GM23338 (cell line): ENCODE measurements around the gene TBC1D5. TPM values are rescaled to one million over a fixed set of nuclear protein-coding genes. Genes with fewer than 3 reads are reported as not detected.
"Not testable (repeated sequence)": the region's sequence is repeated elsewhere in the genome, so short reads cannot be mapped to it uniquely, and the experiment has no call there.

Source experiments
- ATAC-seq: fragments of 200-7000 bp; cut with Tn5 transposase; 3 replicates; pipeline ENCODE4 v1.9.1; 2020
- DNase-seq: peaks from one replicate; pipeline ENCODE4 v3.0.0-alpha.2; 2015; ENCODE audit warnings: low spot score
- H2AFZ ChIP-seq: fragments of 200-600 bp; sonication (generic); 2 replicates; pipeline ENCODE4 v1.8.0; 2016; ENCODE audit warnings: antibody characterized with exemption, mild to moderate bottlenecking, moderate library complexity
- H3F3A ChIP-seq: fragments of 200-600 bp; sonication (generic); replicated peaks from 2 replicates; pipeline ENCODE4 v1.8.0; 2017; ENCODE audit warnings: antibody characterized with exemption, mixed run types, low read depth
- H3K27ac ChIP-seq: fragments of 200-600 bp; sonication (generic); 2 replicates; pipeline ENCODE4 v1.6.1; 2016; ENCODE audit warnings: low read depth
- H3K27me3 ChIP-seq: fragments of 200-600 bp; sonication (generic); 2 replicates; pipeline ENCODE4 v1.8.0; 2016; ENCODE audit warnings: mild to moderate bottlenecking, mixed run types, moderate library complexity; ENCODE audit not compliant: insufficient read depth
- H3K36me3 ChIP-seq: fragments of 200-600 bp; sonication (generic); 2 replicates; pipeline ENCODE4 v1.8.0; 2016; ENCODE audit warnings: mild to moderate bottlenecking; ENCODE audit not compliant: insufficient read depth
- H3K4me1 ChIP-seq: fragments of 200-600 bp; sonication (generic); 2 replicates; pipeline ENCODE4 v1.8.0; 2016; ENCODE audit warnings: mild to moderate bottlenecking, moderate library complexity; ENCODE audit not compliant: insufficient read depth
- H3K4me2 ChIP-seq: fragments of 200-600 bp; sonication (generic); 2 replicates; pipeline ENCODE4 v1.7.1; 2017; ENCODE audit warnings: mixed run types
- H3K4me3 ChIP-seq: fragments of 200-600 bp; sonication (generic); 2 replicates; pipeline ENCODE4 v1.6.1; 2016; ENCODE audit warnings: mixed run types
- H3K79me2 ChIP-seq: fragments of 200-600 bp; sonication (generic); replicated peaks from 2 replicates; pipeline ENCODE4 v1.8.0; 2017; ENCODE audit warnings: mild to moderate bottlenecking; ENCODE audit not compliant: insufficient read depth
- H3K9me2 ChIP-seq: fragments of 200-600 bp; sonication (generic); 2 replicates; pipeline ENCODE4 v1.8.0; 2017; ENCODE audit not compliant: insufficient read depth
- H4K20me1 ChIP-seq: fragments of 200-600 bp; sonication (generic); replicated peaks from 2 replicates; pipeline ENCODE4 v1.8.0; 2017; ENCODE audit warnings: mild to moderate bottlenecking; ENCODE audit not compliant: insufficient read depth
- H3K27ac Mint-ChIP-seq: 2 replicates; pipeline ENCODE4 v1.8.0; 2020; ENCODE audit warnings: inconsistent platforms, mild to moderate bottlenecking, moderate library complexity, mixed read lengths
- H3K27me3 Mint-ChIP-seq: 3 replicates; pipeline ENCODE4 v1.8.0; 2022; ENCODE audit warnings: low read depth, mild to moderate bottlenecking, moderate library complexity, mixed read lengths, inconsistent platforms; ENCODE audit not compliant: insufficient read depth, poor library complexity
- H3K36me3 Mint-ChIP-seq: 3 replicates; pipeline ENCODE4 v1.8.0; 2021; ENCODE audit warnings: low read depth, mild to moderate bottlenecking, inconsistent platforms, moderate library complexity, mixed read lengths
- H3K4me1 Mint-ChIP-seq: 3 replicates; pipeline ENCODE4 v1.8.0; 2020; ENCODE audit warnings: mild to moderate bottlenecking, inconsistent platforms, mixed read lengths
- H3K4me3 Mint-ChIP-seq: 3 replicates; pipeline ENCODE4 v1.8.0; 2021; ENCODE audit warnings: moderate library complexity, mild to moderate bottlenecking, inconsistent platforms, mixed read lengths
- H3K9me3 Mint-ChIP-seq: 3 replicates; pipeline ENCODE4 v1.8.0; 2020; ENCODE audit warnings: moderate library complexity, mild to moderate bottlenecking, inconsistent platforms, mixed read lengths
- CREB1 ChIP-seq: fragments of 250-450 bp; sonication (Bioruptor Pico); IDR thresholded peaks from 2 replicates; pipeline ENCODE4 v1.5.0; 2020; ENCODE audit warnings: low read depth, mild to moderate bottlenecking, moderate library complexity
- JUNB ChIP-seq: IDR thresholded peaks from one replicate; pipeline ENCODE4 v1.6.1; 2016; ENCODE audit warnings: antibody characterized with exemption; ENCODE audit not compliant: unreplicated experiment
- ZNF114 ChIP-seq: fragments of 250-450 bp; sonication (Bioruptor Pico); IDR thresholded peaks from 2 replicates; pipeline ENCODE4 v1.5.0; 2020; ENCODE audit warnings: mild to moderate bottlenecking, moderate library complexity
- polyA plus RNA-seq: library from polyadenylated mRNA; unstranded; fragments of >200 nt; fragmentation: Nextera tagmentation; extraction: Ambion mirVana; gene quantifications from 2 replicates; pipeline ENCODE4 v1.2.1, GENCODE V29; 2016
- total RNA-seq: library from RNA; depleted of rRNA; stranded (reverse); fragments of >200 nt; shearing (Covaris generic); gene quantifications from 2 replicates; pipeline ENCODE4 v1.2.3, GENCODE V29; 2014
- TF ChIP-seq, protein P1 (sequence below): fragments of 250-450 bp; sonication (Bioruptor Pico); IDR thresholded peaks from 2 replicates; pipeline ENCODE4 v1.5.0; 2020; ENCODE audit warnings: mild to moderate bottlenecking, moderate library complexity
- TF ChIP-seq, protein P2 (sequence below), 2 experiments: fragments of 200-600 bp in 1 of 2; sonication (generic) in 1 of 2; conservative IDR thresholded peaks; 2 replicates each; pipeline versions ENCODE4 v1.5.1 to v1.6.1; 2016 to 2017; ENCODE audit warnings: antibody characterized with exemption in 2 of 2, low read depth in 2 of 2, mild to moderate bottlenecking in 2 of 2, moderate library complexity in 1 of 2
- TF ChIP-seq, protein P3 (sequence below): IDR thresholded peaks from 2 replicates; pipeline ENCODE4 v1.6.1; 2016; ENCODE audit warnings: antibody characterized with exemption

Gene TBC1D5
- total and polyA plus RNA-seq, 2 experiments from 2014 or later, result 21.8 to 48.1 TPM

DNA sequence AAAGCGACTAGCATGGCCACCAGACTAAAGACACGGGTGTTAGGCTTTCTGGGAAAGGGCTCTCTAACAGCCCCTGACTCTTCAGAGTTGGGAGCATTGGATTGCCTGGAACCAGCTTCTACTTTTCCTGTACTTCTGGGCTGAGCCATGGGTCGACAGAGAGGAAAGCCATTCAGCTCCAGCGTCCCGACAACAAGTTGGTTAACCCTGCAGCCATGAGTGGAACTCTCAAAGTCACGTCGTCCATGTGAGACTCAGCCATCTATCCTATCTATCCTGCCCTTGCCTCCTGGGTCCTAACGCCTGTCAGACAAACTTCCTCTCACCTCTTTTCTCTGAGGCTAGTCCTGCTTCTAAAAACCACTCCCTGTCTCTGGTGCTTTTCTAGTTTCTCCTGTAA, 32.6 kb upstream of the TBC1D5 start (continued):
- TF ChIP-seq, protein P1, sequence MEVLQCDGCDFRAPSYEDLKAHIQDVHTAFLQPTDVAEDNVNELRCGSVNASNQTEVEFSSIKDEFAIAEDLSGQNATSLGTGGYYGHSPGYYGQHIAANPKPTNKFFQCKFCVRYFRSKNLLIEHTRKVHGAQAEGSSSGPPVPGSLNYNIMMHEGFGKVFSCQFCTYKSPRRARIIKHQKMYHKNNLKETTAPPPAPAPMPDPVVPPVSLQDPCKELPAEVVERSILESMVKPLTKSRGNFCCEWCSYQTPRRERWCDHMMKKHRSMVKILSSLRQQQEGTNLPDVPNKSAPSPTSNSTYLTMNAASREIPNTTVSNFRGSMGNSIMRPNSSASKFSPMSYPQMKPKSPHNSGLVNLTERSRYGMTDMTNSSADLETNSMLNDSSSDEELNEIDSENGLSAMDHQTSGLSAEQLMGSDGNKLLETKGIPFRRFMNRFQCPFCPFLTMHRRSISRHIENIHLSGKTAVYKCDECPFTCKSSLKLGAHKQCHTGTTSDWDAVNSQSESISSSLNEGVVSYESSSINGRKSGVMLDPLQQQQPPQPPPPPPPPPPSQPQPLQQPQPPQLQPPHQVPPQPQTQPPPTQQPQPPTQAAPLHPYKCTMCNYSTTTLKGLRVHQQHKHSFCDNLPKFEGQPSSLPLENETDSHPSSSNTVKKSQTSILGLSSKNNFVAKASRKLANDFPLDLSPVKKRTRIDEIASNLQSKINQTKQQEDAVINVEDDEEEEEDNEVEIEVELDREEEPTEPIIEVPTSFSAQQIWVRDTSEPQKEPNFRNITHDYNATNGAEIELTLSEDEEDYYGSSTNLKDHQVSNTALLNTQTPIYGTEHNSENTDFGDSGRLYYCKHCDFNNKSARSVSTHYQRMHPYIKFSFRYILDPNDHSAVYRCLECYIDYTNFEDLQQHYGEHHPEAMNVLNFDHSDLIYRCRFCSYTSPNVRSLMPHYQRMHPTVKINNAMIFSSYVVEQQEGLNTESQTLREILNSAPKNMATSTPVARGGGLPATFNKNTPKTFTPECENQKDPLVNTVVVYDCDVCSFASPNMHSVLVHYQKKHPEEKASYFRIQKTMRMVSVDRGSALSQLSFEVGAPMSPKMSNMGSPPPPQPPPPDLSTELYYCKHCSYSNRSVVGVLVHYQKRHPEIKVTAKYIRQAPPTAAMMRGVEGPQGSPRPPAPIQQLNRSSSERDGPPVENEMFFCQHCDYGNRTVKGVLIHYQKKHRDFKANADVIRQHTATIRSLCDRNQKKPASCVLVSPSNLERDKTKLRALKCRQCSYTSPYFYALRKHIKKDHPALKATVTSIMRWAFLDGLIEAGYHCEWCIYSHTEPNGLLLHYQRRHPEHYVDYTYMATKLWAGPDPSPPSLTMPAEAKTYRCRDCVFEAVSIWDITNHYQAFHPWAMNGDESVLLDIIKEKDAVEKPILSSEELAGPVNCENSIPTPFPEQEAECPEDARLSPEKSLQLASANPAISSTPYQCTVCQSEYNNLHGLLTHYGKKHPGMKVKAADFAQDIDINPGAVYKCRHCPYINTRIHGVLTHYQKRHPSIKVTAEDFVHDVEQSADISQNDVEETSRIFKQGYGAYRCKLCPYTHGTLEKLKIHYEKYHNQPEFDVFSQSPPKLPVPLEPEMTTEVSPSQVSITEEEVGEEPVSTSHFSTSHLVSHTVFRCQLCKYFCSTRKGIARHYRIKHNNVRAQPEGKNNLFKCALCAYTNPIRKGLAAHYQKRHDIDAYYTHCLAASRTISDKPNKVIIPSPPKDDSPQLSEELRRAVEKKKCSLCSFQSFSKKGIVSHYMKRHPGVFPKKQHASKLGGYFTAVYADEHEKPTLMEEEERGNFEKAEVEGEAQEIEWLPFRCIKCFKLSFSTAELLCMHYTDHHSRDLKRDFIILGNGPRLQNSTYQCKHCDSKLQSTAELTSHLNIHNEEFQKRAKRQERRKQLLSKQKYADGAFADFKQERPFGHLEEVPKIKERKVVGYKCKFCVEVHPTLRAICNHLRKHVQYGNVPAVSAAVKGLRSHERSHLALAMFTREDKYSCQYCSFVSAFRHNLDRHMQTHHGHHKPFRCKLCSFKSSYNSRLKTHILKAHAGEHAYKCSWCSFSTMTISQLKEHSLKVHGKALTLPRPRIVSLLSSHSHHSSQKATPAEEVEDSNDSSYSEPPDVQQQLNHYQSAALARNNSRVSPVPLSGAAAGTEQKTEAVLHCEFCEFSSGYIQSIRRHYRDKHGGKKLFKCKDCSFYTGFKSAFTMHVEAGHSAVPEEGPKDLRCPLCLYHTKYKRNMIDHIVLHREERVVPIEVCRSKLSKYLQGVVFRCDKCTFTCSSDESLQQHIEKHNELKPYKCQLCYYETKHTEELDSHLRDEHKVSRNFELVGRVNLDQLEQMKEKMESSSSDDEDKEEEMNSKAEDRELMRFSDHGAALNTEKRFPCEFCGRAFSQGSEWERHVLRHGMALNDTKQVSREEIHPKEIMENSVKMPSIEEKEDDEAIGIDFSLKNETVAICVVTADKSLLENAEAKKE, result no peak
- no peak for TF ChIP-seq CREB1 (CRISPR knock-in tag)
- TF ChIP-seq, protein P2, sequence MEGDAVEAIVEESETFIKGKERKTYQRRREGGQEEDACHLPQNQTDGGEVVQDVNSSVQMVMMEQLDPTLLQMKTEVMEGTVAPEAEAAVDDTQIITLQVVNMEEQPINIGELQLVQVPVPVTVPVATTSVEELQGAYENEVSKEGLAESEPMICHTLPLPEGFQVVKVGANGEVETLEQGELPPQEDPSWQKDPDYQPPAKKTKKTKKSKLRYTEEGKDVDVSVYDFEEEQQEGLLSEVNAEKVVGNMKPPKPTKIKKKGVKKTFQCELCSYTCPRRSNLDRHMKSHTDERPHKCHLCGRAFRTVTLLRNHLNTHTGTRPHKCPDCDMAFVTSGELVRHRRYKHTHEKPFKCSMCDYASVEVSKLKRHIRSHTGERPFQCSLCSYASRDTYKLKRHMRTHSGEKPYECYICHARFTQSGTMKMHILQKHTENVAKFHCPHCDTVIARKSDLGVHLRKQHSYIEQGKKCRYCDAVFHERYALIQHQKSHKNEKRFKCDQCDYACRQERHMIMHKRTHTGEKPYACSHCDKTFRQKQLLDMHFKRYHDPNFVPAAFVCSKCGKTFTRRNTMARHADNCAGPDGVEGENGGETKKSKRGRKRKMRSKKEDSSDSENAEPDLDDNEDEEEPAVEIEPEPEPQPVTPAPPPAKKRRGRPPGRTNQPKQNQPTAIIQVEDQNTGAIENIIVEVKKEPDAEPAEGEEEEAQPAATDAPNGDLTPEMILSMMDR (conservative IDR thresholded peaks at IDR 0.05; ENCODE audit: low read depth in 2 of 2), result no peak
- TF ChIP-seq JUNB, result no peak
- TF ChIP-seq, protein P3, sequence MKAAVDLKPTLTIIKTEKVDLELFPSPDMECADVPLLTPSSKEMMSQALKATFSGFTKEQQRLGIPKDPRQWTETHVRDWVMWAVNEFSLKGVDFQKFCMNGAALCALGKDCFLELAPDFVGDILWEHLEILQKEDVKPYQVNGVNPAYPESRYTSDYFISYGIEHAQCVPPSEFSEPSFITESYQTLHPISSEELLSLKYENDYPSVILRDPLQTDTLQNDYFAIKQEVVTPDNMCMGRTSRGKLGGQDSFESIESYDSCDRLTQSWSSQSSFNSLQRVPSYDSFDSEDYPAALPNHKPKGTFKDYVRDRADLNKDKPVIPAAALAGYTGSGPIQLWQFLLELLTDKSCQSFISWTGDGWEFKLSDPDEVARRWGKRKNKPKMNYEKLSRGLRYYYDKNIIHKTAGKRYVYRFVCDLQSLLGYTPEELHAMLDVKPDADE, result no peak
- TF ChIP-seq ZNF114 (CRISPR knock-in tag), result no peak

DNA sequence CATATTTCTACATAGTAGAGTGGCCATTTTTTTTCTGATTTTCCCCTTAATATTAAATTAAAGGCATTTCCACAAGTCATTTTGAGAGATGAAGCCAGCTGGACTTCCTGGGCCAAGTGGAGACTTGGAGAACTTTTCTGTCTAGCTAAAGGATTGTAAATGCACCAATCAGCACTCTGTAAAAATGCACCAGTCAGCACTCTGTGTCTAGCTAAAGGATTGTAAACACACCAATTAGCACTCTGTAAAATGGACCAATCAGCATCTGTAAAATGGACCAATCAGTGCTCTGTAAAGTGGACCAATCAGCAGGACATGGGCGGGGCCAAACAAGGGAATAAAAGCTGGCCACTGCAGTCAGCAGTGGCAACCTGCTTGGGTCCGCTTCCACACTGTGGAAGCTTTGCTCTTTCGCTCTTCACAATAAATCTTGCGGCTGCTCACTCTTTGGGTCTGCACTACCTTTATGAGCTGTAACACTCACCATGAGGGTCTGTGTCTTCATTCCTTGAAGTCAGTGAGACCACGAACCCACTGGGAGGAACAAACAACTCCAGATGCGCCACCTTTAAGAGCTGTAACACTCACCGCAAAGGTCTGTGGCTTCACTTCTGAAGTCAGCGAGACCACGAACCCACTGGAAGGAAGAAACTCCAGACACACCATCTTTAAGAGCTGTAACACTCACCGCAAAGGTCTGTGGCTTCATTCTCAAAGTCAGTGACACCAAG, 31.9 kb upstream of the TBC1D5 start:
- not testable (repeated sequence) for H3K4me1 ChIP-seq, H3K79me2 ChIP-seq, H3K27ac Mint-ChIP-seq, H3K27me3 Mint-ChIP-seq, H3K27me3 ChIP-seq, H3K4me3 Mint-ChIP-seq, H3K27ac ChIP-seq, H3K36me3 ChIP-seq, H3K9me3 Mint-ChIP-seq, H3K9me2 ChIP-seq, H3K4me1 Mint-ChIP-seq, H3F3A ChIP-seq, H2AFZ ChIP-seq, DNase-seq, H3K36me3 Mint-ChIP-seq, H3K4me2 ChIP-seq, H4K20me1 ChIP-seq, ATAC-seq, H3K4me3 ChIP-seq
